GM23338 (cell line): Measurements from ENCODE around the gene ENTR1. TPM values are rescaled to one million over a fixed set of nuclear protein-coding genes. Genes with fewer than 3 reads are reported as not detected.

Experiments used
- ATAC-seq: fragments of 200-7000 bp; cut with Tn5 transposase; 3 replicates; pipeline ENCODE4 v1.9.1; 2020
- DNase-seq: peaks from one replicate; pipeline ENCODE4 v3.0.0-alpha.2; 2015; ENCODE audit warnings: low spot score
- H2AFZ ChIP-seq: fragments of 200-600 bp; sonication (generic); 2 replicates; pipeline ENCODE4 v1.8.0; 2016; ENCODE audit warnings: antibody characterized with exemption, mild to moderate bottlenecking, moderate library complexity
- H3F3A ChIP-seq: fragments of 200-600 bp; sonication (generic); replicated peaks from 2 replicates; pipeline ENCODE4 v1.8.0; 2017; ENCODE audit warnings: antibody characterized with exemption, mixed run types, low read depth
- H3K27ac ChIP-seq: fragments of 200-600 bp; sonication (generic); 2 replicates; pipeline ENCODE4 v1.6.1; 2016; ENCODE audit warnings: low read depth
- H3K27me3 ChIP-seq: fragments of 200-600 bp; sonication (generic); 2 replicates; pipeline ENCODE4 v1.8.0; 2016; ENCODE audit warnings: mild to moderate bottlenecking, mixed run types, moderate library complexity; ENCODE audit not compliant: insufficient read depth
- H3K36me3 ChIP-seq: fragments of 200-600 bp; sonication (generic); 2 replicates; pipeline ENCODE4 v1.8.0; 2016; ENCODE audit warnings: mild to moderate bottlenecking; ENCODE audit not compliant: insufficient read depth
- H3K4me1 ChIP-seq: fragments of 200-600 bp; sonication (generic); 2 replicates; pipeline ENCODE4 v1.8.0; 2016; ENCODE audit warnings: mild to moderate bottlenecking, moderate library complexity; ENCODE audit not compliant: insufficient read depth
- H3K4me2 ChIP-seq: fragments of 200-600 bp; sonication (generic); 2 replicates; pipeline ENCODE4 v1.7.1; 2017; ENCODE audit warnings: mixed run types
- H3K4me3 ChIP-seq: fragments of 200-600 bp; sonication (generic); 2 replicates; pipeline ENCODE4 v1.6.1; 2016; ENCODE audit warnings: mixed run types
- H3K79me2 ChIP-seq: fragments of 200-600 bp; sonication (generic); replicated peaks from 2 replicates; pipeline ENCODE4 v1.8.0; 2017; ENCODE audit warnings: mild to moderate bottlenecking; ENCODE audit not compliant: insufficient read depth
- H3K9me2 ChIP-seq: fragments of 200-600 bp; sonication (generic); 2 replicates; pipeline ENCODE4 v1.8.0; 2017; ENCODE audit not compliant: insufficient read depth
- H4K20me1 ChIP-seq: fragments of 200-600 bp; sonication (generic); replicated peaks from 2 replicates; pipeline ENCODE4 v1.8.0; 2017; ENCODE audit warnings: mild to moderate bottlenecking; ENCODE audit not compliant: insufficient read depth
- H3K27ac Mint-ChIP-seq: 2 replicates; pipeline ENCODE4 v1.8.0; 2020; ENCODE audit warnings: inconsistent platforms, mild to moderate bottlenecking, moderate library complexity, mixed read lengths
- H3K27me3 Mint-ChIP-seq: 3 replicates; pipeline ENCODE4 v1.8.0; 2022; ENCODE audit warnings: low read depth, mild to moderate bottlenecking, moderate library complexity, mixed read lengths, inconsistent platforms; ENCODE audit not compliant: insufficient read depth, poor library complexity
- H3K36me3 Mint-ChIP-seq: 3 replicates; pipeline ENCODE4 v1.8.0; 2021; ENCODE audit warnings: low read depth, mild to moderate bottlenecking, inconsistent platforms, moderate library complexity, mixed read lengths
- H3K4me1 Mint-ChIP-seq: 3 replicates; pipeline ENCODE4 v1.8.0; 2020; ENCODE audit warnings: mild to moderate bottlenecking, inconsistent platforms, mixed read lengths
- H3K4me3 Mint-ChIP-seq: 3 replicates; pipeline ENCODE4 v1.8.0; 2021; ENCODE audit warnings: moderate library complexity, mild to moderate bottlenecking, inconsistent platforms, mixed read lengths
- H3K9me3 Mint-ChIP-seq: 3 replicates; pipeline ENCODE4 v1.8.0; 2020; ENCODE audit warnings: moderate library complexity, mild to moderate bottlenecking, inconsistent platforms, mixed read lengths
- CTCF ChIP-seq, 2 experiments: fragments of 200-600 bp in 1 of 2; sonication (generic) in 1 of 2; conservative IDR thresholded peaks; 2 replicates each; pipeline versions ENCODE4 v1.5.1 to v1.6.1; 2016 to 2017; ENCODE audit warnings: antibody characterized with exemption in 2 of 2, low read depth in 2 of 2, mild to moderate bottlenecking in 2 of 2, moderate library complexity in 1 of 2
- ETS1 ChIP-seq: IDR thresholded peaks from 2 replicates; pipeline ENCODE4 v1.6.1; 2016; ENCODE audit warnings: antibody characterized with exemption
- EZH2phosphoT487 ChIP-seq: fragments of 200-600 bp; sonication (generic); IDR thresholded peaks from one replicate; pipeline ENCODE4 v1.8.1; 2018; ENCODE audit warnings: antibody characterized with exemption; ENCODE audit not compliant: unreplicated experiment
- POLR2AphosphoS5 ChIP-seq: IDR thresholded peaks from 2 replicates; pipeline ENCODE4 v1.6.1; 2016; ENCODE audit warnings: antibody characterized with exemption, low read depth
- REST ChIP-seq: IDR thresholded peaks from one replicate; pipeline ENCODE4 v1.6.1; 2018; ENCODE audit warnings: antibody characterized with exemption; ENCODE audit not compliant: unreplicated experiment
- STAT1 ChIP-seq: IDR thresholded peaks from one replicate; pipeline ENCODE4 v1.6.1; 2016; ENCODE audit warnings: antibody characterized with exemption; ENCODE audit not compliant: unreplicated experiment
- ZNF114 ChIP-seq: fragments of 250-450 bp; sonication (Bioruptor Pico); IDR thresholded peaks from 2 replicates; pipeline ENCODE4 v1.5.0; 2020; ENCODE audit warnings: mild to moderate bottlenecking, moderate library complexity
- ZNF331 ChIP-seq: fragments of 250-450 bp; sonication (Bioruptor Pico); IDR thresholded peaks from 2 replicates; pipeline ENCODE4 v1.5.0; 2020; ENCODE audit warnings: low read depth, mild to moderate bottlenecking, moderate library complexity
- ZNF462 ChIP-seq: fragments of 250-450 bp; sonication (Bioruptor Pico); IDR thresholded peaks from 2 replicates; pipeline ENCODE4 v1.5.0; 2020; ENCODE audit warnings: mild to moderate bottlenecking, moderate library complexity
- polyA plus RNA-seq: library from polyadenylated mRNA; unstranded; fragments of >200 nt; fragmentation: Nextera tagmentation; extraction: Ambion mirVana; gene quantifications from 2 replicates; pipeline ENCODE4 v1.2.1, GENCODE V29; 2016
- total RNA-seq: library from RNA; depleted of rRNA; stranded (reverse); fragments of >200 nt; shearing (Covaris generic); gene quantifications from 2 replicates; pipeline ENCODE4 v1.2.3, GENCODE V29; 2014

Gene ENTR1
- total and polyA plus RNA-seq, 2 experiments from 2014 or later, result 25.6 to 91.9 TPM

- TF ChIP-seq ZNF462 (no peak), EZH2phosphoT487 (no peak)
These were observed 32.9 kb downstream of the ENTR1 start (continued) for GRCh38 chr9:136377341-136378169.

GRCh38 chr9:136376457-136376856 is 34.0 kb downstream of the ENTR1 start:
- H2AFZ ChIP-seq, result no peak overlapping the region
- H3K36me3 ChIP-seq, result no peaks in the 10 kb centered on the region
- H3K9me2 ChIP-seq, result no peaks in the 10 kb centered on the region
- Mint-ChIP-seq H3K36me3 (peaks cover 9% of the 10 kb centered on the region; the same call in 2 of the 3 replicates), H3K27me3 (peaks cover 3% of the 10 kb centered on the region), H3K4me1 (no peaks in the 10 kb centered on the region), H3K27ac (no peak overlapping the region), H3K4me3 (no peak overlapping the region), H3K9me3 (no peaks in the 10 kb centered on the region)
- H4K20me1 ChIP-seq, result peaks cover 4% of the 10 kb centered on the region; the same call in 1 of the 2 replicates
- H3K79me2 ChIP-seq, result no peaks in the 10 kb centered on the region
- ATAC-seq (no peak), DNase-seq (no peak)
- no peak overlapping the region for H3K27ac ChIP-seq
- no peak overlapping the region for H3K4me2 ChIP-seq
- H3K4me1 ChIP-seq, result no peaks in the 10 kb centered on the region
- no peaks in the 10 kb centered on the region for H3K27me3 ChIP-seq
- H3K4me3 ChIP-seq, result no peak overlapping the region
- H3F3A ChIP-seq, result no peaks in the 10 kb centered on the region
- TF ChIP-seq REST (no peak), ETS1 (no peak), POLR2AphosphoS5 (no peak), CTCF (conservative IDR thresholded peaks at IDR 0.05; ENCODE audit: low read depth in 2 of 2) (no peak), EZH2phosphoT487 (no peak), ZNF114 (CRISPR knock-in tag) (no peak), ZNF331 (no peak), STAT1 (no peak)
